NT2/D1 (cell line): ENCODE results near the gene PRICKLE3.

Experiments used
- YY1 ChIP-seq: IDR thresholded peaks from 2 replicates; pipeline ENCODE4 v1.6.1; 2011; ENCODE audit not compliant: insufficient read length, insufficient read depth
- ZNF274 ChIP-seq: IDR thresholded peaks from 2 replicates; pipeline ENCODE4 v1.6.1; 2011; ENCODE audit warnings: mild to moderate bottlenecking, low read depth, low read length

DNA sequence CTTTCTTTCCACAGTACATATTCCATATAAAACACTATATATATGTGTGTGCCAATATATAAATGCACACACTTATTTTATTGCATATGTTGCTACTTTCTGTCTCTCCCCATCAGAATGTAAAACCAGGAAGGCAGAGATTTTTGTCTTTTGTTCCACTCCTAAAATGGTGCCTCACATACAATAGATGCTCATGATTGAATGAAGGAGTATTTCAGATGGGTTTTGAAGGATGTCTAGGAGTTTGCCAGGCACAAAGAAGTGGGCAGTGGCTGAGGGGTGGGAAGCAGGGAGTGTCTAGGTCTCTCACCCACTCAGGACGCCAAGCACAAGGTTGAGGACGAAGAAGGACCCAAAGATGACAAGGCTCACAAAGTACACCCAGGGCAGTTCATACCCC is 41.6 kb upstream of the PRICKLE3 start:
- TF ChIP-seq ZNF274 (no peak), YY1 (no peak)
